IPS-NIHi7 (cell line): ENCODE measurements around the gene PELI1.

ENCODE experiments used
- DNase-seq: peaks from one replicate; pipeline ENCODE4 v3.0.0; 2012; ENCODE audit warnings: mixed read lengths; ENCODE audit errors: extremely low spot score

Gene PELI1

GRCh38 chr2:64153811-64154210 is 9.6 kb upstream of the PELI1 start:
- no peak for DNase-seq

GRCh38 chr2:64151476-64151875 is 7.3 kb upstream of the PELI1 start:
- DNase-seq, result no peak

GRCh38 chr2:64145714-64146113 is 1.5 kb upstream of the PELI1 start:
- DNase-seq, result no peak

GRCh38 chr2:64145119-64145518 is 899 bp upstream of the PELI1 start:
- DNase-seq, result no peak

- peak; percentile 48 for DNase-seq
Measured at GRCh38 chr2:64143169-64144056, 807 bp downstream of the PELI1 start.

- DNase-seq, result no peak
Measured at GRCh38 chr2:64142741-64143168, 1.5 kb downstream of the PELI1 start.

- no peak for DNase-seq
Measured at GRCh38 chr2:64141674-64142405, 2.4 kb downstream of the PELI1 start.

- DNase-seq, result no peak
Measured at GRCh38 chr2:64140665-64141200, 3.5 kb downstream of the PELI1 start.

- DNase-seq, result no peak
Measured at GRCh38 chr2:64139956-64140355, 4.3 kb downstream of the PELI1 start.

GRCh38 chr2:64137996-64138395 is 6.2 kb downstream of the PELI1 start:
- no peak for DNase-seq

- no peak for DNase-seq
Measured at GRCh38 chr2:64137567-64137966, 6.7 kb downstream of the PELI1 start.

GRCh38 chr2:64135421-64135820 is 8.8 kb downstream of the PELI1 start:
- DNase-seq, result no peak

GRCh38 chr2:64134813-64135212 is 9.4 kb downstream of the PELI1 start:
- no peak for DNase-seq

GRCh38 chr2:64133828-64134227 is 10.4 kb downstream of the PELI1 start:
- DNase-seq, result no peak

- DNase-seq, result no peak
Measured at GRCh38 chr2:64133354-64133753, 10.9 kb downstream of the PELI1 start.

- no peak for DNase-seq
Measured at GRCh38 chr2:64130333-64130732, 13.9 kb downstream of the PELI1 start.

GRCh38 chr2:64128943-64129391 is 15.3 kb downstream of the PELI1 start:
- no peak for DNase-seq

- no peak for DNase-seq
Measured at GRCh38 chr2:64128406-64128805, 15.8 kb downstream of the PELI1 start.

- DNase-seq, result no peak
Measured at GRCh38 chr2:64127119-64127518, 17.1 kb downstream of the PELI1 start.

- DNase-seq, result no peak
Measured at GRCh38 chr2:64126601-64127000, 17.6 kb downstream of the PELI1 start.

GRCh38 chr2:64124571-64124970 is 19.6 kb downstream of the PELI1 start:
- no peak for DNase-seq

- no peak for DNase-seq
Measured at GRCh38 chr2:64124168-64124567, 20.1 kb downstream of the PELI1 start.

- no peak for DNase-seq
Measured at GRCh38 chr2:64123740-64124139, 20.5 kb downstream of the PELI1 start.
